ENCODE results near the gene NR3C2. TPM values are rescaled to one million over a fixed set of nuclear protein-coding genes. Genes with fewer than 3 reads are reported as not detected.
A peak's percentile ranks its signal among the peaks of the same experiment; 100 is the strongest.

NR3C2 gene
- total RNA-seq, 1 donor: 1.1 TPM

- no peak for DNase-seq (ENCODE audit: low read depth in 2 of 3, low spot score in 2 of 3)
These were observed 175.3 kb downstream of the NR3C2 start for GRCh38 chr4:148266921-148267320.

- DNase-seq (ENCODE audit: low read depth in 2 of 3, low spot score in 2 of 3): no peak
These were observed 176.0 kb downstream of the NR3C2 start for GRCh38 chr4:148266240-148266639.

- no peak for DNase-seq (ENCODE audit: low read depth in 2 of 3, low spot score in 2 of 3)
These were observed 176.6 kb downstream of the NR3C2 start for GRCh38 chr4:148265627-148266026.

GRCh38 chr4:148263802-148264201, 178.4 kb downstream of the NR3C2 start:
- no peak for DNase-seq (ENCODE audit: low read depth in 2 of 3, low spot score in 2 of 3)

- DNase-seq (ENCODE audit: low read depth in 2 of 3, low spot score in 2 of 3): no peak
These were observed 179.1 kb downstream of the NR3C2 start for GRCh38 chr4:148263127-148263526.

GRCh38 chr4:148261848-148262247, 180.4 kb downstream of the NR3C2 start:
- DNase-seq (ENCODE audit: low read depth in 2 of 3, low spot score in 2 of 3): no peak

- DNase-seq (ENCODE audit: low read depth in 2 of 3, low spot score in 2 of 3): no peak
These were observed 182.4 kb downstream of the NR3C2 start for GRCh38 chr4:148259841-148260240.

GRCh38 chr4:148258535-148258934, 183.7 kb downstream of the NR3C2 start:
- no peak for DNase-seq (ENCODE audit: low read depth in 2 of 3, low spot score in 2 of 3)

GRCh38 chr4:148255344-148255720, 186.9 kb downstream of the NR3C2 start:
- no peak for DNase-seq (ENCODE audit: low read depth in 2 of 3, low spot score in 2 of 3)

- DNase-seq (ENCODE audit: low read depth in 2 of 3, low spot score in 2 of 3): no peak
These were observed 187.4 kb downstream of the NR3C2 start for GRCh38 chr4:148254621-148255343.

- DNase-seq (ENCODE audit: low read depth in 2 of 3, low spot score in 2 of 3): no peak
These were observed 188.4 kb downstream of the NR3C2 start for GRCh38 chr4:148253768-148254167.

GRCh38 chr4:148248824-148249223, 193.4 kb downstream of the NR3C2 start:
- no peak for DNase-seq (ENCODE audit: low read depth in 2 of 3, low spot score in 2 of 3)

GRCh38 chr4:148245015-148245414, 197.2 kb downstream of the NR3C2 start:
- no peak for DNase-seq (ENCODE audit: low read depth in 2 of 3, low spot score in 2 of 3)

GRCh38 chr4:148243837-148244236, 198.4 kb downstream of the NR3C2 start:
- DNase-seq (ENCODE audit: low read depth in 2 of 3, low spot score in 2 of 3): no peak

- DNase-seq (ENCODE audit: low read depth in 2 of 3, low spot score in 2 of 3): no peak
These were observed 202.0 kb downstream of the NR3C2 start for GRCh38 chr4:148240241-148240640.

GRCh38 chr4:148239494-148239985, 202.7 kb downstream of the NR3C2 start:
- DNase-seq (ENCODE audit: low read depth in 2 of 3, low spot score in 2 of 3): peak in 1 of 3 donors; percentile 35

GRCh38 chr4:148238811-148239493, 203.3 kb downstream of the NR3C2 start:
- DNase-seq (ENCODE audit: low read depth in 2 of 3, low spot score in 2 of 3): no peak

GRCh38 chr4:148238086-148238485, 204.1 kb downstream of the NR3C2 start:
- no peak for DNase-seq (ENCODE audit: low read depth in 2 of 3, low spot score in 2 of 3)

GRCh38 chr4:148235809-148236208, 206.4 kb downstream of the NR3C2 start:
- no peak for DNase-seq (ENCODE audit: low read depth in 2 of 3, low spot score in 2 of 3)

GRCh38 chr4:148229798-148230197, 212.4 kb downstream of the NR3C2 start:
- DNase-seq (ENCODE audit: low read depth in 2 of 3, low spot score in 2 of 3): no peak

GRCh38 chr4:148229028-148229427, 213.2 kb downstream of the NR3C2 start:
- DNase-seq (ENCODE audit: low read depth in 2 of 3, low spot score in 2 of 3): no peak

GRCh38 chr4:148227147-148227546, 215.1 kb downstream of the NR3C2 start:
- DNase-seq (ENCODE audit: low read depth in 2 of 3, low spot score in 2 of 3): no peak
